Loucy (cell line): ENCODE data around the gene NIF3L1.
A peak's percentile ranks its signal among the peaks of the same experiment; 100 is the strongest.

Source experiments
- H2AFZ ChIP-seq: fragments of 200-600 bp; sonication (generic); 2 replicates; pipeline ENCODE4 v1.6.0; 2016; ENCODE audit warnings: antibody characterized with exemption, mild to moderate bottlenecking, low read length, moderate library complexity
- H3F3A ChIP-seq: fragments of 200-600 bp; 2 replicates; pipeline ENCODE4 v1.6.0; 2016; ENCODE audit warnings: antibody characterized with exemption, low read depth, mild to moderate bottlenecking
- H3K27me3 ChIP-seq: fragments of 200-600 bp; sonication (generic); 2 replicates; pipeline ENCODE4 v1.6.1; 2014; ENCODE audit warnings: low read length, mild to moderate bottlenecking; ENCODE audit not compliant: insufficient read depth, poor library complexity, severe bottlenecking
- H3K36me3 ChIP-seq: fragments of 200-600 bp; sonication (generic); 2 replicates; pipeline ENCODE4 v1.6.1; 2016; ENCODE audit warnings: low read length; ENCODE audit not compliant: insufficient read depth
- H3K4me1 ChIP-seq: fragments of 200-600 bp; sonication (generic); 2 replicates; pipeline ENCODE4 v1.5.1; 2014; ENCODE audit warnings: low read length, mild to moderate bottlenecking; ENCODE audit not compliant: insufficient read depth, poor library complexity, severe bottlenecking
- H3K4me2 ChIP-seq: fragments of 200-600 bp; sonication (generic); 2 replicates; pipeline ENCODE4 v1.6.0; 2014; ENCODE audit warnings: antibody characterized with exemption, low read length, low read depth, mild to moderate bottlenecking; ENCODE audit not compliant: poor library complexity, severe bottlenecking
- H3K4me3 ChIP-seq: fragments of 200-600 bp; sonication (generic); 2 replicates; pipeline ENCODE4 v1.5.1; 2014; ENCODE audit warnings: low read length, mild to moderate bottlenecking, mixed read lengths; ENCODE audit not compliant: poor library complexity, severe bottlenecking
- H3K79me2 ChIP-seq: fragments of 200-600 bp; sonication (generic); 2 replicates; pipeline ENCODE4 v1.6.1; 2014; ENCODE audit warnings: low read length; ENCODE audit not compliant: insufficient read depth
- H3K9ac ChIP-seq: fragments of 200-600 bp; sonication (generic); 2 replicates; pipeline ENCODE4 v1.6.0; 2014; ENCODE audit warnings: mild to moderate bottlenecking, low read depth, low read length, moderate library complexity; ENCODE audit not compliant: poor library complexity, severe bottlenecking
- H3K9me2 ChIP-seq: fragments of 200-600 bp; sonication (generic); replicated peaks from 2 replicates; pipeline ENCODE4 v1.6.1; 2016; ENCODE audit warnings: low read depth, low read length, mixed read lengths
- H3K9me3 ChIP-seq: fragments of 200-600 bp; sonication (generic); 2 replicates; pipeline ENCODE4 v1.6.1; 2014; ENCODE audit warnings: mild to moderate bottlenecking, antibody characterized with exemption, low read length, low read depth; ENCODE audit not compliant: insufficient read depth
- H4K20me1 ChIP-seq: fragments of 200-600 bp; sonication (generic); 2 replicates; pipeline ENCODE4 v1.6.0; 2014; ENCODE audit warnings: antibody characterized with exemption, low read length, mild to moderate bottlenecking; ENCODE audit not compliant: insufficient read depth, poor library complexity, severe bottlenecking
- CTCF ChIP-seq: fragments of 200-600 bp; sonication (generic); conservative IDR thresholded peaks from 2 replicates; pipeline ENCODE4 v1.5.1; 2014; ENCODE audit warnings: mild to moderate bottlenecking, antibody characterized with exemption, low read length
- EZH2phosphoT487 ChIP-seq: fragments of 200-600 bp; IDR thresholded peaks from 2 replicates; pipeline ENCODE4 v1.6.1; 2018; ENCODE audit warnings: antibody characterized with exemption, mild to moderate bottlenecking, moderate library complexity, borderline replicate concordance

Gene NIF3L1

GRCh38 chr2:200899482-200899881 is 10.3 kb downstream of the NIF3L1 start:
- Histone ChIP-seq H3K9me3 (no peaks in the 10 kb centered on the region), H4K20me1 (no peaks in the 10 kb centered on the region), H3K9me2 (no peaks in the 10 kb centered on the region), H2AFZ (no peak overlapping the region), H3K27me3 (no peaks in the 10 kb centered on the region), H3K79me2 (no peaks in the 10 kb centered on the region), H3K9ac (no peak overlapping the region), H3K36me3 (peaks cover 65% of the 10 kb centered on the region; the same call in 1 of the 2 replicates), H3F3A (no peaks in the 10 kb centered on the region), H3K4me2 (no peak overlapping the region), H3K4me3 (no peak overlapping the region), H3K4me1 (no peaks in the 10 kb centered on the region)
- TF ChIP-seq EZH2phosphoT487, result no peak
- no peak for TF ChIP-seq CTCF

GRCh38 chr2:200901459-200902072 is 12.4 kb downstream of the NIF3L1 start:
- Histone ChIP-seq H3F3A (no peaks in the 10 kb centered on the region), H3K9ac (no peak overlapping the region), H3K27me3 (no peaks in the 10 kb centered on the region), H2AFZ (no peak overlapping the region), H3K79me2 (no peaks in the 10 kb centered on the region), H3K4me3 (no peak overlapping the region), H3K4me1 (no peaks in the 10 kb centered on the region), H4K20me1 (no peaks in the 10 kb centered on the region), H3K9me3 (no peaks in the 10 kb centered on the region), H3K4me2 (no peak overlapping the region), H3K9me2 (no peaks in the 10 kb centered on the region), H3K36me3 (peaks cover 57% of the 10 kb centered on the region; the same call in 1 of the 2 replicates)
- TF ChIP-seq CTCF, result peak; percentile 93
- TF ChIP-seq EZH2phosphoT487, result no peak

- no peaks in the 10 kb centered on the region for H3K9me2 ChIP-seq
- H3K27me3 ChIP-seq, result no peaks in the 10 kb centered on the region
- H3K9ac ChIP-seq, result no peak overlapping the region
- no peaks in the 10 kb centered on the region for H4K20me1 ChIP-seq
- H3F3A ChIP-seq, result no peaks in the 10 kb centered on the region
- H3K9me3 ChIP-seq, result no peaks in the 10 kb centered on the region
- no peak overlapping the region for H3K4me2 ChIP-seq
- TF ChIP-seq CTCF, result peak; percentile 83
- no peak for TF ChIP-seq EZH2phosphoT487
- H3K4me1 ChIP-seq, result no peaks in the 10 kb centered on the region
- H3K79me2 ChIP-seq, result no peaks in the 10 kb centered on the region
- H2AFZ ChIP-seq, result no peak overlapping the region
- no peak overlapping the region for H3K4me3 ChIP-seq
- H3K36me3 ChIP-seq, result peaks cover 31% of the 10 kb centered on the region; the same call in 1 of the 2 replicates
These were observed 16.6 kb downstream of the NIF3L1 start for GRCh38 chr2:200905618-200906296.
